K562 (cell line): Measurements from ENCODE around the gene RABIF. TPM values are rescaled to one million over a fixed set of nuclear protein-coding genes. Genes with fewer than 3 reads are reported as not detected.
A peak's percentile ranks its signal among the peaks of the same experiment; 100 is the strongest.

Experiments used
- BCL6 ChIP-seq: fragments of 250-450 bp; sonication (Bioruptor Pico); IDR thresholded peaks from 2 replicates; pipeline ENCODE4 v1.4.0; 2020
- CREB3L1 ChIP-seq: fragments of 450-650 bp; IDR thresholded peaks from 2 replicates; pipeline ENCODE4 v1.6.1; 2014; ENCODE audit warnings: low read depth, mild to moderate bottlenecking, moderate library complexity, borderline replicate concordance
- ELF1 ChIP-seq: fragments of 200-800 bp; sonication (Bioruptor generic); IDR thresholded peaks from 2 replicates; pipeline ENCODE4 v1.6.1; 2016; ENCODE audit warnings: missing genetic modification characterization, missing compliant biosample characterization
- HEY1 ChIP-seq: fragments of 250-450 bp; sonication (Bioruptor Pico); IDR thresholded peaks from 2 replicates; pipeline ENCODE4 v1.5.0; 2020; ENCODE audit warnings: mild to moderate bottlenecking, moderate library complexity, borderline replicate concordance
- ID3 ChIP-seq, 2 experiments: fragments of 250-450 bp in 1 of 2; fragments of 450-650 bp in 1 of 2; sonication (Bioruptor Pico) in 1 of 2; IDR thresholded peaks; 2 replicates each; pipeline versions ENCODE4 v1.6.1 to v1.8.0; 2016 to 2021; ENCODE audit warnings: mild to moderate bottlenecking in 2 of 2, moderate library complexity in 2 of 2, missing compliant biosample characterization in 1 of 2, missing genetic modification characterization in 1 of 2
- NCOA2 ChIP-seq, 2 experiments: fragments of 450-650 bp; IDR thresholded peaks; 2 replicates each; pipeline ENCODE4 v1.6.1; 2018; ENCODE audit warnings: mild to moderate bottlenecking in 2 of 2, moderate library complexity in 1 of 2; ENCODE audit not compliant: partially characterized antibody in 2 of 2
- NEUROD1 ChIP-seq: fragments of 150-350 bp; IDR thresholded peaks from 2 replicates; pipeline ENCODE4 v1.6.1; 2014; ENCODE audit warnings: borderline replicate concordance, low read length, low read depth; ENCODE audit not compliant: partially characterized antibody
- SIN3A ChIP-seq, 2 experiments: fragments of 150-350 bp in 1 of 2; IDR thresholded peaks; 2 replicates each; pipeline ENCODE4 v1.6.1; 2011 to 2016; ENCODE audit warnings: borderline replicate concordance in 2 of 2, low read depth in 2 of 2, low read length in 2 of 2, mild to moderate bottlenecking in 2 of 2, moderate library complexity in 2 of 2; ENCODE audit not compliant: control insufficient read depth in 1 of 2
- TAF9B ChIP-seq: fragments of 450-650 bp; IDR thresholded peaks from 2 replicates; pipeline ENCODE4 v1.6.1; 2018; ENCODE audit warnings: mild to moderate bottlenecking; ENCODE audit not compliant: partially characterized antibody
- THAP12 ChIP-seq: fragments of 250-450 bp; sonication (Bioruptor Pico); IDR thresholded peaks from 2 replicates; pipeline ENCODE4 v1.9.0; 2021; ENCODE audit warnings: mild to moderate bottlenecking, inconsistent platforms
- ZEB2 ChIP-seq: fragments of 450-650 bp; IDR thresholded peaks from 2 replicates; pipeline ENCODE4 v1.6.1; 2016
- ZNF609 ChIP-seq: sonication (generic); formaldehyde crosslinking; IDR thresholded peaks from 2 replicates; pipeline ENCODE4 v1.8.1; 2023; ENCODE audit warnings: missing genetic modification reagents, mild to moderate bottlenecking, borderline replicate concordance
- ZNF780A ChIP-seq: fragments of 250-450 bp; sonication (Bioruptor Pico); IDR thresholded peaks from 2 replicates; pipeline ENCODE4 v1.5.0; 2021; ENCODE audit warnings: mild to moderate bottlenecking
- polyA plus RNA-seq, 8 experiments: library from polyadenylated mRNA; depleted of rRNA in 4 of 8; stranded (reverse) in 5 of 8; unstranded in 3 of 8; fragments of >200 nt; fragmentation: Nextera tagmentation in 2 of 8; fragmentation: Illumina TruSeq in 1 of 8; extraction: Ambion mirVana in 2 of 8; extraction: Trizol in 1 of 8; gene quantifications; 2 replicates each; pipeline versions ENCODE4 v1.2.1 to v1.2.3, GENCODE V29; 2011 to 2014; ENCODE audit warnings: inconsistent platforms in 1 of 8, missing spikeins in 1 of 8
- total RNA-seq, 7 experiments: library from RNA; depleted of rRNA in 6 of 7; stranded (reverse); fragments of >200 nt in 6 of 7; fragmentation: Illumina TruSeq in 2 of 7; extraction: Trizol in 2 of 7; gene quantifications; 2 replicates each; pipeline versions ENCODE4 v1.2.1 to v1.2.3, GENCODE V29; 2011 to 2021; ENCODE audit warnings: low replicate concordance in 1 of 7

The RABIF gene
- total and polyA plus RNA-seq, 9 of the 15 experiments (the other 6 are each of a cell fraction or from before 2014, with no cell fraction given): 7.4 to 20.1 (median 11.0) TPM

DNA sequence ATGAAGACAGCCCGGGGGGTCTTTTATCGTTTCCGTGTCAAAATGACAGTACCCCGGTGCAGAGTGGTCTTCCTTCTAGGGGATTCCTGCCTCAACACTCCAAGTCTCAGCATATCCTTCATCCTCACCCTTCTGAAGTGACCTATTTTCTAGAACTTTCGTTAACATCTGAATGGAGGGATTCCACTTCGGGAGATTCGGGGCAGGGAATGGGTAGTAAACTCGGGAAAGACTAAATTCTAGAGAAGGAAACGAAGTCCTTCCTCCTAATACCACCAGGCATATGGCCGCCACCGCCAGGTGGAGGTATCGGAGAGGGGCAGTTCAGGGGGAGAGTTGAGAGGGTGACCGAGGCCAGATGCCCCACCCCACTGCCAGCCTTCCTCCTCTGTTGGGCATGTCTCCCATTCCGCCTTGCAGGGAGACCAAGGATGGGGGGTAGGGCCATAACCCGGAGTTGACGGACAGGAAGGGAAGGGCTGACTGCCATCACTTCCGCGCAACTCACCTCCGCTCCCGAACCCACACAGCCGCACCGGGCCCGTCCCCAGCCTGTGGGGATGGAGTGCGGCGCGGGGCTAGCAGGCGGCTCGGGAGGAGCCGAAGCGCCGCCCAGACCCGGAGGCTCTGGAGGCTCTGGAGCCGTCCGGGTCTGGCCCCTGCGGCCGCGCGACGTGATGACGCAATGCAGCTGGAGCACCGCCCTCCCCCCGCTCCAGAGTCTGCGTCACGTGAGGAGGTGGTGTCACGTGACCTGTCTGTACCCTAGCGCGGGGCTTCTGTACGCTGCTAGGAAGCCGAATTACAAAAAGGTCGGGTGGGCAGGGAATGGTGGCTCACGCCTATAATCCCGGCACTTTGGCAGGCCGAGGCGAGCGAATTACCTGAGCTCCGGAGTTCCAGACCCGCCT is 37.9 kb upstream of the RABIF start, which contains the start of gene KLHL12 (continued):
- TF ChIP-seq TAF9B (peak; percentile 86), NEUROD1 (peak; percentile 80), ZNF780A (CRISPR knock-in tag) (no peak), NCOA2 (IDR thresholded peaks at IDR 0.05; ENCODE audit: partially characterized antibody in 2 of 2) (no peak), CREB3L1 (peak; percentile 82; the same call in 1 of the 2 replicates), HEY1 (CRISPR knock-in tag) (no peak), BCL6 (CRISPR knock-in tag) (no peak), ZNF609 (CRISPR knock-in tag) (peak; percentile 87; the same call in 1 of the 2 replicates), ELF1 (tag) (peak; percentile 60; the same call in 1 of the 2 replicates), SIN3A (IDR thresholded peaks at IDR 0.05; ENCODE audit: borderline replicate concordance in 2 of 2, control insufficient read depth in 1 of 2, low read depth in 2 of 2, low read length in 2 of 2) (peak; percentile 92 to 94), THAP12 (CRISPR knock-in tag) (peak; percentile 91), ID3 (CRISPR knock-in tag; IDR thresholded peaks at IDR 0.05) (no peak), ID3 (tag; IDR thresholded peaks at IDR 0.05) (peak; percentile 86), ZEB2 (peak; percentile 78; the same call in 1 of the 2 replicates)
